Right lung (tissue), 5 donors: ENCODE data around the gene MAFG. TPM values are rescaled to one million over a fixed set of nuclear protein-coding genes. Genes with fewer than 3 reads are reported as not detected.

Experiments
- DNase-seq, 2 donors: peaks; one replicate each; pipeline ENCODE4 v3.0.0-alpha.2; 2013
- polyA plus RNA-seq, 5 donors: library from polyadenylated mRNA; unstranded; fragments of 120-200 nt; gene quantifications; one replicate each; pipeline versions ENCODE4 v1.2.1 to v1.2.3, GENCODE V29; 2013; ENCODE audit warnings: inconsistent platforms in 1 of 5, low replicate concordance in 1 of 5; ENCODE audit not compliant: insufficient read length in 5 of 5, insufficient read depth in 1 of 5

Gene MAFG
- polyA plus RNA-seq, 5 donors, result 7.1 to 13.4 (median 9.7) TPM

DNA sequence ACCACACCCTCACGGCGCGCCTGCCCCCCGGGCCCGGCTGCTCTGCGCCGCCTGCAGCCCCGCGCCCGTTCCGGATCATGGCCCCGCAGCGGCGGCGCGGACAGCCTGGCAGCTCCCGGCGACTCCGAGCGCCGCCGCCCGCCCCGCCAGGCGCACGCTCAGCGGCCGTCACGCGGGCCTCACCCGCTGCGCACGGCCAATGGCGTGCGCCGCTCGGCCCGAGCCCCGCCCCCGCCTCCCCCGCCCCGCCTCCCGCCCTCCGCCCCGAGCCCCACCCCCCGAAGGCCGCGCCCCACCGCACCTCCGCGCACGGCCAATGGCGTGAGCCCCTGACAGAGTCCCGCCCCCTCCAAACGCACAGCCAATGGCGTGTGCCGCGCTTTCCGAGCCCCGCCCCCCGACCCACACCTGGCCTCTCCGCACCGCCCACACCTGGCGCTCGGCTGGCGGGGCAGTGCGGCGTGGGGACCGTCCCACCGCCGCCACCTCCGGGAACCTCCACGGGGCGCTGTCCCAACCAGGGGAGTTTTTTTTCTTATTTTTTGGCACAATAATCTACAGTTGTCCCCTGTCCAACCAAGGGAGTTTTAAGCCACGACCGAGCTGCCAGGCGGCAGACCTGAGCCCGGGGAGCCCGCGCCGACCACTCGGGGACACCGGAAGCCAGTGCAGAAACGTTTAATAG lies 16.1 kb downstream of the MAFG start, which contains the start of gene PCYT2:
TSS of gene PCYT2 (minus strand) at position 123 of the 685 bp plus-strand sequence. CDS start at position 79, 44 bp downstream.
- DNase-seq, result peak; percentile 83 to 87

DNA sequence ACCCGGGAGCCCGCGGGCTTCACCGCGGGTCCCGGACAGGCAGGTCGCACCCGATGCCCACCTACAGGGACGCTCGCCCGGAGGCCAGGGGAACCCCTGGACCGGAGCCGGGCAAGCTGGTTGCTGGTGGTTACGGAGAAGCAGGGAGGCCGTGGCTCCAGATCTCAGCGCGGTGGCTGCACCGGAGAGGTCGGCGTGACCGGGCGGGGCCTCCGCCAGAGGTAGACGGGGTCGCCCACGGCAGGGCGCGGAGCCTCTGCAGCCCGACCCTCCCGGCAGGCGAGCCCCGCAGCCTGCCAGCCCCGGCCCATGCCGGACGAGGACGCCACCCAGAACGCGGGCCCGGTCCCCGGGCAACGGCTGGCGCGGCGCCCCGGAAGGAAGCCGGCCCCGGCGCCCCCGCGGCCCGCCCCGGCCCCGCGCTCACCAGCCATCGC lies 16.7 kb downstream of the MAFG start:
- DNase-seq, result no peak

DNA sequence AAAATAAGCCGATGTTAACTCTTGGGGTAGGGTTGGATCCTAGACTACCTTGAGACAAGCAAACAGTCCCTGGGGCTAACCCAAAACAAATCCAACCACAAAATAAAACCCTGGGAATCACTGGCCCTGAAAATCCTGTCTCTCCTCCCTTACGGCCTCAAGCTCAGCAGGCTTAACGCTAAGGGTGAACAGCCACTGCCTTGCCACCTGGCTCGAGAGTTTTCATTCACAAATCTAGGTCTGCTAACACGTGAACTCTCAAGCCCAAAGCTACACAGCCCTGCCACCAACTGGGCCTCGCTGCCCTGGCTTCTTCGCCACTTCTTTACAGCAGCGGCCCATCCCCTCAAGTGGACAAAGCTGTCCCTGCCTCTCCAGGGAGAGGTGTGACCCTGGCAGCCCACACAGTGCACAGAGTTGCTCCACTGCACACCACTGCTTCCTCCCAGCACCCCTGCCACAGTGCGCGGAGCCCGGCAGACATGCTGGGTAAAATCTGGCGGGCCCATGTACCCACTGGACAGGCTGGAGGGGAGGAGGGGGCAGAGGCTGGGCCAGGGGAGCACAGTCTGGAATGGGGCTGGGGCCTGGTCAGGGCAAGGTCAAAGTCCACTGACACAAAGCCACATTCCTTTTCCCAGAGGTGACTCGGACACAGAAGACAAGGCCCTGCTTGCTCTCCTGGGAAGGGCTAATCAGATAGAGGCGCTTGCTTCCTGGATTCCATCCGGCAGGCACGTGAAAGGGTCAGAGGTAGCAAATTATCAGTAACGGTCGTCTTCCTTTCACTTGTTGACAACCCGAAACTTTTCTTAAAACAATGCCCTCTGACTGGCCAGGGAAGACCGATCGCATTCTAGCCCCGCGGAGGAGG lies 17.3 kb downstream of the MAFG start:
- DNase-seq, result no peak

DNA sequence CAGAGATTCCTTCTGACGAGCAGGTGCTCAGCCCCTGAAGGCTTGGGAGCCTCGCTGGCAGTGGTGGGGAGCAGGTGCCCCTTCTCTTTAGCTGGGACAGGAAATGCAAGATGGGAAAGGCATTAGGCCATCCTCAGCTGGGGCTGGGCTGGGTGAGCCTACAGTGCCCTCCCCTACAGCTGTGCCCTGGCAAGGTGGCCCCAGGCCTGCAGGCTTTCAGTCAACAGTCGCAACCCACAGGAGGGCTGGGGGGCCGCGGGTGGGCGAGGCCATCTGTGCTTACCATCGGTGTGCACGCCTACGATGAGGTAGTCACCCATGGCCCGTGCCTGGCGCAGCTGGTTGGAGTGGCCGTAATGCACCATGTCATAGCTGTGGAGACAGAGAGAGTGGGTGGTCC lies 18.3 kb downstream of the MAFG start:
- DNase-seq, result no peak

DNA sequence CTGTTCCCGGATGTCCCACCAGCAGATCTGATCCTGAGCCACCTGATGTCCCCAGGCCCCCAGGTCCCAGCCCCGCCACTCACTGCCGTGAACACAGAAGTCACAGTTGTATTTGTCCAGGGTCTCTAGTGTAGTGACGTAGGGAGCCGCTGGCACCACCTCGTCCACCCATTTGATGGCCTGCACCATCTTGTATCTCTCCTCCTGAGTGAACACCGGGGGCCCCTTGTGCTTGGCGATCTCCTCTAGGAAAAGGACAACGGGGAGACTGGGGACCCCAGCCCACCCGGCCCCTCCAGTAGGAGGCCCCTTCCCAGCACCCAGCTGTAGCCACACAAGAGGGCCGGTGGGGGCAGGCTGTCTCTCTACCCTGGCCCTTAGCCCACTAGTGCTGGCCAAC lies 18.7 kb downstream of the MAFG start:
- no peak for DNase-seq

DNA sequence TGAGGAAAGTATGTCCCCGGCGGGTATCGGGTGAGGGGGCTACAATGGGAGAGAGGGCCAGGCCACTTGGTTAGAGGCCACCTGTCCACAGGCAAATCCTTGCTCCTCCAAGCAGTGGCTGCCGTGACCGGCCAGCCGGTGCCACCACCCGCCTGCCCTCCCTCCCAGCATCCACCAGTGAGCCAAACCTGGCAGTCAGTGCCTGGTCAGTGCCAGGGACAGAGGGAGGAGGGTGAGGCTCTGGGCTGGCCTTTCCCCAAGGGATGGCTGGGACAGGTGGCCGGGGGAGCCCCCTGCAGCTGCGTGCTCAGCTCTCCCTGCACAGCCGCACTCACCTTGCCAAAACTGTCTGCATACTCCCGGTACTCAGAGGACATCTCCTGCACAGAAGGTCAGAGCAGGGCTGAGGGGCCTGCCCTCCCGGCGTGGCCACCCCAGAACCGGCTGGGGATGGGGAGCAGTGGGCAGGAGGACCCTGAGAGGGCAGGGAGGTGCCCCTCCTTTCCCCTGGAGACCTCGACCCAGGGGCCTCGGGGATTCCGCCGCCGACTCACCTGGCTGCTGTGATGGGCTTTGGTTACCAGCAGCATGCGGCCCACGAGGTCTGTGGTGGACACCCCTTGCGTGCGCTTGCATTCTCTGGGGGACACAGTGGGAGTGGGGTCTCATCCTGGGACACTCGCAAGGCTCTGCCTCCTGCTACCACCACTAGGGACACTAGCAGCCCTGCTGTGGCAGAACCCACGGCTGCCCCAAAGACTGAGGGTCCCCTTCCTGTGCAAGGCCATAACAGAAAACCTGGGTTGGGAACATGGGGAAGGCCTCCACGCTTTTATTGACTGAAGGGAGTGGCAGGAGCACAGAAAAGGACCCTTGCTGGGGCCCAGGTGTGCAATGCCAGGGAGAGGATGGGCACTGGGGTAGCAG lies 20.1 kb downstream of the MAFG start:
- no peak for DNase-seq

DNA sequence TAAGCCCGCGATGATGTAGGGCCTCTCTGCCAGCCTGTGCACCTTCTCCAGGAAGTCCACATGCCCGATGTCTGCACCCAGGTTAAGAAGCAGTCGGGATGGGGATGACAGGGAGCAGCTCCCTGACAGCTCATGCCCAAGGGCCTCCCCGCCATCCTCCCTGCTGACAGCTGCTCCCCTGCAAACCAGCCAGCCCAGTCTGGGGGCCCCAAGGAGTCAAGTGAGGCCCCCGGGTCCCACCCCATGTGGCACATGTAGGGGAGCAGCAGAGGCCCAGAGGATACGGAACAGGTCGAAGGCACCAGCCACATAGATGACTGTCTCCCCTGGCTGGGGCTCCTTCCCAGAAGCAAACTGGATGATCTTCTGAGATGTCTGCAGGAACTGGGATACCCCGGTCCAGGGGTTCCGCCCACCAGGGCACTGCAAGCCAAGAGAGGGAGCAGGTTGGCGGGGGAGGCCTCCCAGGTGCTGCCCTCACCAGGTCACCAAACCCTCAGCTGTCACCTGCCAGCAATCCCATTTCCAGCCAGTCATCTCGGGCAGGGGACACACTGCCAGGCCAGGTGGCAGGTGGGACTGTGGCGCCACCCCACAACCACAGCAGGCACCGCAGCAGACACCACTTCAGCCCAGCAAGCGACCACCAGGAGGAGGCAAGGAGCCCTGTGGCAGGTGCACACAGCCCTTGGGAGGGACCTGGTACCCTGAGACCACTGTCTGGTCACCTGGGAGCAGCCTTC lies 20.9 kb downstream of the MAFG start:
- DNase-seq, result no peak

DNA sequence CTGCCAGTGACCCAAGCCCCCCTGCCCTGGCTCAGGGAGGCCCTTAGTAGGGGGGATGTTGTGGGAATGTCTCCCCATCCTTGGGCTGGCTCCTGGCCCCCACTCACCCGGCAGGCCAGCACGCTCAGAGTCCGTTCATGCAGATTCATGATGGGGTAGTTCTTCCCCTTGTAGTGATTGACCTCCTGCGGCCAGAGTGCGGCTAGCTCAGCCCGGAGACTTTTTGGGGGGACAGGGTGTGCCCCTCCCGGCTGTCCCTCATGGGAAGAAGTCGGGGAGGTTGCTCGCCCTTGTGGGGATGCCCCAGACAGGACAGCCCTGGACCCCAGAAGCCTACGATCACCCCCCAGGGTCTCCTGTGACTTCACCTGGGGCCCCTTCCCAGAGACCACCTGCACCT lies 21.5 kb downstream of the MAFG start:
- no peak for DNase-seq

DNA sequence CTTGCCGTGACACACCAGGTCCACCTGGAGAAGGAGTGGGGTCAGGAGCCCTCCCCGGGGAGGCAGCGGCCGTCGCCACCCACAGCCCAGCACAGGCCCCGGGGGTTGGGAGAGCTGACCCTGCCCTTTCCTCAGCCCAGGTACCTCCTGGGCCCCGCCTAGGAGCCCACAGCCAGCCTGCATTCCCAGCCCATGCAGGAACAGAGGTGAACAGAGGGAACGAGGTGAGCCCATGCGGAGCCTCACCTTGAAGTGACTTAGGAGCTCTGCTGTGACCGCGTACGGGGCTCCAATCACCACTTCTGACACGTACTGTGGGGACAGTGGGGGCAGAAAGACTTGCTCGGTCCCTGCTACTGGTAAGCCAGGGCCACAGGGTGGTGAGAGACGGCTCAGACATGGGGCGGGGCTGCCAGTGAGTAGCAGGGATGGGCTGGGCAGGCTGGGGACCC lies 22.1 kb downstream of the MAFG start:
- DNase-seq, result no peak

DNA sequence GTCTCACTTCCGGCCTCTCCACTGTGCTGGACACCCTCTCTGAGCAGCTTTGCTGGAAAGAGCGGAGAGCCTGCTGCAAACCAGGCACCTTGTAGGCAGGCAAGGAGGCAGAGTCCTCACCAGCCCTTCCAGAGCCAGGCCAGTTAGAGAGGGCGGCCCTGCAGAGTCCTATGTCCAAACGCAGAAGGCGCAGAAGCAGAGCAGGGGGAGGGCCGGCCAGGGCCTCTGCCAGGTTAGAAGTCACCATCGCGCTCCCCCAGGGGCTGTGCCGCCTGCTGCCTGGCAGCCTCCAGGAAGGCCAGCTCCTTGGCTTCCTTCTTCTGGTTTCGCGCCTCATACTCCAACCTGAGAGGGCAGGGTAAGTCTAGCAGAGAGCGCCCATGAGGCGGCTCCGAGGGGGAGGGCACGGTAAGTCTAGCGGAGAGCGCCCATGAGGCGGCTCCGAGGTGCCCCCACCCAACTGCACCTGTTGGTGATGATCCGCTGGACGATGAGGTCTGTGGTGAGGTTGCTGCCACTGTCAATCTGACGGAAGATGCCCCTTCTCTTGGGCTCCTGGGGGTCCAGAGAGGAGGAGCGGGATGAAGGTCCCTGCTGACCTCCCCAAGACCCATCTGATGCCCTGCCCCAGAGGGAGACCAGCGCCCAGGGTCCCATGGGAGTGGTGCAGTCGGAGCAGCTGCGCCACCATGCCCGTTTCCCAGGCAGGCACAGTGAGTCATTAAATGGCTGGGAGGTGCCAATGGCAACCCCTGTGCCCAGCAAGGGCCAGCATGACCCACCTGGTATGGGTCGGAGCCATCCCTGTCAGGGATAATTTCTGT lies 22.7 kb downstream of the MAFG start:
- no peak for DNase-seq

DNA sequence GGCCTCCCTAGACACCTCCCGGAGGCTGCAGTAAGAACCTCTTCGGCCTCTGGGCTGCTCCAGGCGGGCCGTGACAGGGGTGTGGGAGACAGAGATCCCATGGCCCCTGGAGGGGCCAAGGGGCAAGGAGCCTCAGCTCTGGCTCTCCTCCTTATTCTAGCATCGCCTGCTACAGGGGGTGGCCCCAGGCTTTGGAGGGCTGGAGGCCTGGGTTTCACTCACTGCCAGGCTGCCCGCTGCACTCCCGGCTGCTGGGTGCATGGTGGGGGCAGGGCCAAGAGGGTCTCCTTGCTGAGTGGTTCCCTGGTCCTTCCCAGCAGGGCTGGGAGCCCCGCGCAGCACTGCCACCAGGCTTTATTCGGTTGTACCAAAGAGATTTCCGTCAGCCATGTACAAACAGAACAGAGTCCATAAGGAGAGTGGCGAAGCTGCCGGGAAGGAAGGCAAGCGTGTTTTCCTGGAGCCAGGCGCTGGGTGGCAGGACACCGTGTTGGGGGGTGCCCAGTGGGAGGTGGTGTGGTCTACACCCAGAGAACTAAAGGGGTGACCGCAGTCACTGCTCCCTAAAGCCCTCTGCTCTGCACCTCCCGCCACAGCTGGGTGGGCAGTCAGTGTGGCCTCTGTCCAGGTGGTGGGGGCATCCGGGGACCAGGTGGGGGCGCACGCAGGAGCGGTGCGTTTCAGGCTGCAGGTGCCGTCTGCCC lies 23.5 kb downstream of the MAFG start:
- DNase-seq, result no peak

DNA sequence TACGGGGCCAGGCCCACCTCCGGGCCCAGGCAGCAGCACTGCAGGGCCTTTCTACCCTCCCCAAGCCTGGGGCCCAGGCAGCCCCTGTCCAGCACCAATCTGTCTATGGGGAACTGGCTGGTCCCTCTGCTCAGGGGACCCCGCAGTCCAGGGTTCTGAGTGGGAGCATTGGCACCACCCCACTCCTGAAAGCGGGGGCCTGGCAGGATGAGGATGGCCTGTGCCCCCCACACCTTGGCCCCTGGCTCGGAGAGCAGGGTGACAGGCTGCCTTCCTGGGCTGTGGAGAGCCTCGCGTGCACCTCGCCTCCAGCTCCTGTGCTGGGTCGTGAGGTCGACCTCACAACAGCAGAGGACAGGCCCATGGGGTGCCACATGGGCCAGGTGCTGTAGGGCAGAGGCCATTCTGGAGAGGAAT lies 24.1 kb downstream of the MAFG start:
- no peak for DNase-seq

DNA sequence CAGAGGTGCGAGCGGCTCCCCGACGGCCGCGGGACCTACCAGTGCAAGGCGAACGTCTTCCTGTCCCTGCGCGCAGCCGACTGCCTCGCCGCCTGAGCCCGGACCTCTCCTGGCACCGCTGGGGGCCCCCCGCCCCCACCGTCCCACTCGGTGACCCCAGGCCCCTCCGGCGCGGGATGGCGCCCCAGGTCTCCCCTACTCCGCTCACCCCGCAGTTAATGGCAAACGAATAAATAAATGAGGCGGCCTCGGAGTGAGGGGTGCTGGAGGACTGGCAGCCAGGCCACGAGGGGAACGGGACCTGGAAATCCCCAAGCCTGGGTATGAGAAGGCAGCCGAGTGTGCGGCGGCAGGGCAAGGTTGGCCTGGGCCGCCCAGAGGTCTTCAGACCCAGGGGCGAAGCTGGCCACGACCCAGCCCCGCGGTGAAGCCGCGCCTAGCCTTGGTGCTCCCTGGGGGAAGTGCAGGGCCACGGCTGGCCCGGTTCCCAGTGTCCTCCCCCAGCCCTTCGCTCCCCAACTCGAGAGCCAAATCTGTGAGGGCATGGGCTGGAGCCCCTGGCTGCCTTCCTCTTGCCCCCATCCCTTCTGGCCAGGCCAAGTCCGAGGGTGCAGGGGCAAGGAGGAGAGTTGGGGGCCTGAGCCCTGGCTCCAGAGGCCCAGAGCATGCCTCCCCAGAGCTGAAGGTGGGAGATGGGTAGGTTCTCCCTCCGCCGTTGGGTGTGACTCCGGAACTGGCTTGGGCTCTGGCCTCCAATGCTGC lies 24.7 kb downstream of the MAFG start:
- DNase-seq, result no peak

DNA sequence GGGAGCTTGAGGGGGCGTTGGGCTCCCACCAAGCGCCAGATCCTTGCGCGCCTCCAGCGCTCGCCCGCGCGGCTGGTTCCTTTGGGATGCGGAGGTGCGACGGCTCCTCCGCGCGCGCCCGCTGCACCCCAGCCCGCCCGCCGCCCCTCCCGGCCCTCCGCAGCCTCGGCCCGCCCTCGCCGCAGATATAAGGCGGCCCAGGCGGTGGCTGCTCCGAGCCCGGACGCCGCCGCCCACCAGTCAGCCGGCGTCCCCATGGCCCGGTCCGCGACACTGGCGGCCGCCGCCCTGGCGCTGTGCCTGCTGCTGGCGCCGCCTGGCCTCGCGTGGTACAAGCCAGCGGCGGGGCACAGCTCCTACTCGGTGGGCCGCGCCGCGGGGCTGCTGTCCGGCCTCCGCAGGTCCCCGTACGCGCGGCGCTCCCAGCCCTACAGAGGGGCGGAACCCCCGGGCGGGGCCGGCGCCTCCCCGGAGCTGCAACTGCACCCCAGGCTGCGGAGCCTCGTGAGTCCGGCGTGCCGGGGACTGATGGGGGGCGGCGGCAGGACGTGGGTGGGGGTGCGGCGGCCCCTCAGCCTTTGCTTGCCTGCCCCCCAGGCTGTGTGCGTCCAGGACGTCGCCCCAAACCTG lies 25.4 kb downstream of the MAFG start, which contains the start of gene NPB:
TSS of gene NPB (plus strand) at position 216 of the 630 bp plus-strand sequence. CDS start at position 256, 40 bp downstream.
- no peak for DNase-seq

DNA sequence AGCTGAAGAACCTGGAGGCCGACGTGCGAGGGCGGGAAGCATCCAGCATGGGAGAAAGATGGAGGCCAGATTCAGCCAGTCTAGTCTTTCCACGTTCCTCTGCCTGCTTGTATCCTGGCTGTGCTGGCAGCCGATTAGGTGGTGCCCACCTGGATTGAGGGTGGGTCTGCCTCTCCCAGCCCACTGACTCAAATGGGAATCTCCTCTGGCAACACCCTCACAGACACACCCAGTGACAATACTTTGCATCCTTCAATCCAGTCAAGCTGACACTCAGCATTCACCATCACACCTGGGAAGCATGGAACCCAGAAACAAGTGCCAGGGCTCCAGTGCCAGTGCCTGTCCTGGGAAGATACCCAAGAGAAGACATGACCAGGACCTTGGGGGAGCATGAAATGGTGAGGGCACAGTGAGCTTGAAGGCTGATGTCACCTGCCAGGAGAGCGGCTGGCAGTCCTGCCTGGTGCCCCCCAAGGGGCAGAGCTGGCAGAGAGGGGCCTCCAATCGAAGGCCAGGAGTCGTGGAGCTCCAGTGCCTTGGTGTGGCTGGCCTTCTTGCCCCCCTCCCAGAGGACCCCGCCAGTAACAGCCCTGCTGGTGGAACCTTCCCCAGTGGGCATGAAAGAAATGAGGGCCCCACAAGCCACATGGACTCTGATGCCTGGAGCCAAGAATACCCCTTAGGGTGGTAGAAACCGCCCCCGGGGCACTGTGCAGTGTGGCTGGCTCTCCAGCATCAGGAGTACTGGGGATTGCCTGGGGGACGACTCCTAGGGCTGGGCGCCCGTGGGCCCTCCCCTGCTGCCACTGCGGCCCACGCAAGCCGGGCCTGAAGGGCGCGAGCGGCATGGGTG lies 26.1 kb downstream of the MAFG start:
- DNase-seq, result no peak

DNA sequence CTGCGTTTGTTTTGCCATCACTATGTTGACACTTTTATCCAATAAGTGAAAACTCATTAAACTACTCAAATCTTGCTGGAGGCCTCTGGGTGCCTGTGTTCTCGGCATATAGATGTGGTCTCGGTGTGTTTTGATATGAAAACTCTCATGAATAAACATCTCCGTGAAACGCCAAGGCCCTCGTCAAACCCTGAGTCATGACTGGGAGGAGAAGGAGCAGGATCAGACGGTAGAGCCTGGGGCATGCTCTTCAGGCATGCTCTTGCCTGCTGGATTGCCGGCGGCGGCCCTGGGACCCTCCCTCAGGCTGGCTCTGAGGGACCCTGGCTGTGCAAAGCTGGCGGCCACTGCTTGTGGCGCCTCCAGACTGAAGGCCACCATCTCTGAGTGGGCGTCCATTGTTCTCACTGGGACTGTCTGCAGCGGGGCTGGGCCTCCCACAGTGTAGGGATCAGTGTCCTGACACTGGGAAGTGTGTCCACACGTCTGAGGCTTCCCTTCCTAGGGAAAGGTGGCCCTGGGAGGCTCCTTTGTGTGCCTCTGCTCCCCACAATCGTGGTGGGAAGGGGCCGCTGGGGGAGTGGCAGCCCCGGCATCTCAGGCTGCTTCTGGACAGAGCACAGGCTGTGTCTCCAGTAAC lies 27.2 kb downstream of the MAFG start:
- DNase-seq, result no peak
